NB4 (cell line): ENCODE data around the gene SREK1IP1.

Experiments
- CTCF ChIP-seq: IDR thresholded peaks from one replicate; pipeline ENCODE4 v1.5.1; 2012; ENCODE audit warnings: low read depth, low read length
- MYC ChIP-seq: IDR thresholded peaks from 2 replicates; pipeline ENCODE4 v1.6.1; 2011; ENCODE audit warnings: low read depth, low read length
- POLR2A ChIP-seq: IDR thresholded peaks from 2 replicates; pipeline ENCODE4 v1.6.1; 2011; ENCODE audit warnings: mild to moderate bottlenecking; ENCODE audit not compliant: insufficient read length; ENCODE audit errors: extremely low read depth

GRCh38 chr5:64814073-64814472, 45.6 kb upstream of the SREK1IP1 start:
- TF ChIP-seq CTCF (no peak), POLR2A (no peak), MYC (no peak)
